HG02798 (cell line): ENCODE data around the gene HELB.

Experiments
- ATAC-seq: cut with Tn5 transposase; IDR thresholded peaks from one replicate; pipeline ENCODE4 v1.9.1; 2021; ENCODE audit warnings: mild to moderate bottlenecking; ENCODE audit not compliant: unreplicated experiment, poor library complexity

HELB gene

DNA sequence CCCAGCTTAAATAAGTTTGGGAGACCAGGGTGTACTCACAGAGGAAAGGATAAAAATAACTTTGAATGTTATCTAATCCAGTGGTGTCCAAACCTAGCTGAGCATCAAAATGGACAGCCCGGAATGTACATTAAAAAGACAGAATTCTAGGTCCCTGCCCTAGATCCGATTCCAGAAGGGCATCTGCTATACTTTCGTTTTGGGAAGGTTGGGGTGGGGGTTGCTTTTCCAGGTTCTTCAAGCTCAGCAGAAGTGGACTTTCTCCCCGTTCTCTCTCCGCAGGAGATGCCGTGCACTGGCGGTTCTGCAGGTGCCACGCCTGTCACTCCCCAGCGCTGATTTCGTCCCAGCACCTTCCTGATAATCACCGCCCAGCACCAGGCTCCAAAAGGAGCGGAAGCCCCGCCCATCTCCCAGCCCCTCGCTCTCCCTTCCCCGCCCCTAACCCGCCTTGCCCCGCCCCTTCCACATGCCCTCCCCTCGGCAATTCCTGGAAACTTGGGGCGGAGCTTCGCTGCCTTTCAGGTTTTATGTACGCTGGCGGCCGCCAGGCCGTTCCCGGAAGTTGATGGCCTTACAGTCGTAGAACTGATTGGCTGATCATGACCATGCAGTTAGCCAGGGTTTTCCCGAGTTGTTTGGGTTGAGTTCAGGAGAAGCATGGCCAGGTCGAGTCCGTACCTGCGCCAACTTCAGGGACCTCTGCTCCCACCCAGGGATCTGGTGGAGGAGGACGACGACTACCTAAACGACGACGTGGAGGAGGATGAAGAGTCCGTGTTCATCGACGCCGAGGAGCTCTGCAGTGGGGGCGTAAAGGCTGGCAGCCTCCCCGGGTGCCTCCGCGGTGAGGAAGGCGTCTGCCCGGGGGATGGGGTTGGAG lies at the start of gene HELB:
TSS of gene HELB (plus strand) at position 550 of the 883 bp plus-strand sequence. CDS start at position 661, 111 bp downstream.
- ATAC-seq: peak; percentile 94

DNA sequence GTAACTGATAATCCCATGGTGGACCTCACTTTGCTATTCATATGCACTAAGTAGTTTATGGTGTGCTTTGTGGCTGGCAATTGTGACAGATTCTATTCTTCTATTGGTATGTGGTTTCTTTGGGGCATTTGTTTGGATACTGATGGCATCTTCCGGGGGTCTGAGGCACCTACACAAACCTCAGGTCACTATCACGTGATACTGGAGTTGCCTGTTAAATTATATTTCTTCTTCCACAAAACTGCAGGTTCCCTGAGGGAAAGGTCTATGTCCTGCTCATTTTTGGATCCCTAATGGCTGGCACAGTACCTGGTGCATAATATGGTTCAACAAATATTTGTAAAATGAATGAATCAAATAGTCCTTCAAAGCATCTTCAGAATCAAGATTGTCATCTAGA lies 49.5 kb upstream of the HELB start:
- ATAC-seq: no peak

GRCh38 chr12:66255737-66256136 lies 46.6 kb upstream of the HELB start:
- ATAC-seq: no peak

GRCh38 chr12:66258011-66258410 lies 44.3 kb upstream of the HELB start:
- no peak for ATAC-seq

GRCh38 chr12:66262737-66263136 lies 39.6 kb upstream of the HELB start:
- no peak for ATAC-seq

DNA sequence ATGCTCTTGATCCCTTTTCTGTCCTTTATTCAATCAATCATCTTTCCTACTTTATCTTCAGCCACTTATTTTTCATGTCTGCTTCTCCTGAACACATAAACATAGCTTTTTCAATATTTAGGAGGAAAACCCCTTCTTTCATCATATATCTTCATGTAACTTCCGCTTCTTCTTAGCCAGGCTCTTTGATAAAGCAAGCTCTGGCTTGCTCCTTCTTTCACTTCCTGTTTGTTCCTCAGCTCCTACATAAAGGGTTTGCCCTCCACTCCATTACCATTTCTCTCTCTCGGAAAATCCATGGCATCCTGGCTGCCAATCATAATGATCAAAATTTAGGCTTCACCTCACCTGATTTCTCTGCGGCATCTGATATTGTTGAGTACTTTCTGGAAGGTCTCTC lies 33.7 kb upstream of the HELB start:
- no peak for ATAC-seq

GRCh38 chr12:66269142-66269541 lies 33.2 kb upstream of the HELB start:
- no peak for ATAC-seq

- ATAC-seq: peak; percentile 55
These were observed 32.4 kb upstream of the HELB start for GRCh38 chr12:66269757-66270383.

DNA sequence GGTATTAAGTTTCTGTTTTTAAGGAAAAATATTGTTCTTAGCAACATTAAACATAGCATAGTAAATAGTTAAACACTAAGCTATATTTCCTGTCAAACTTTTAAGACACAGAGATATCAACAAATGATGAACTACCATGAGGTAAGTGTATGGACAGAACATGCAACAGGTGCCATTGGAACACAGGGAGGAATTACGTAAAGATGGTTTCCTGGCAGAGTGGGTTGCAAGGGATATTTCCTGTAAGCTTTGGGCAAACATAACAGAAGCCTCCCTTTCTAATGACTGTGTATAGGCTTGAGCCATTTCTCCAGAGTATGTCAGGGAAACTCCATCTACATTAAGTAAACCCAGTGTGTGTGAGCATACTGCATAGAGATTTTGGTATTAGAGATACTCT lies 31.7 kb upstream of the HELB start:
- ATAC-seq: no peak

- ATAC-seq: no peak
These were observed 29.6 kb upstream of the HELB start for GRCh38 chr12:66272650-66273049.

DNA sequence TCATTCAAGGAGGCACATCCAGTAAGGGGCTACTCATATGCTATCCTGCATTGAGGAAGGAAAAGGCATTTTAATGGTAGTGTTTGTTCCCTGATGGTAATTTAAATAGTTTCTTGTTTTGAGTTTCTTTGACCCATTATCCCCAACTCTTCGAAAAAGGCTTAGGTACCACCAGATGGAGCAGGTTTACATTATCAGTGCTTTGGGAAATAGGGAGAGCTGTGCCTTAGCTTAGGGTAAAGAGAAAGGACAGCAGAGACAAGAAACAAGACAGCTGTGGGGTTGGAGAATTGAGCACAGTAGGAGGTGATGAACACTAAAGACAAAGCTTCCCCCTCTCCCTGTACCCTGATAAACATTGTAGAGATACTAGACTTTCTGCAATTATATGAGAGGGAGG lies 29.1 kb upstream of the HELB start:
- ATAC-seq: no peak

GRCh38 chr12:66275040-66275439 lies 27.3 kb upstream of the HELB start:
- ATAC-seq: peak; percentile 36

DNA sequence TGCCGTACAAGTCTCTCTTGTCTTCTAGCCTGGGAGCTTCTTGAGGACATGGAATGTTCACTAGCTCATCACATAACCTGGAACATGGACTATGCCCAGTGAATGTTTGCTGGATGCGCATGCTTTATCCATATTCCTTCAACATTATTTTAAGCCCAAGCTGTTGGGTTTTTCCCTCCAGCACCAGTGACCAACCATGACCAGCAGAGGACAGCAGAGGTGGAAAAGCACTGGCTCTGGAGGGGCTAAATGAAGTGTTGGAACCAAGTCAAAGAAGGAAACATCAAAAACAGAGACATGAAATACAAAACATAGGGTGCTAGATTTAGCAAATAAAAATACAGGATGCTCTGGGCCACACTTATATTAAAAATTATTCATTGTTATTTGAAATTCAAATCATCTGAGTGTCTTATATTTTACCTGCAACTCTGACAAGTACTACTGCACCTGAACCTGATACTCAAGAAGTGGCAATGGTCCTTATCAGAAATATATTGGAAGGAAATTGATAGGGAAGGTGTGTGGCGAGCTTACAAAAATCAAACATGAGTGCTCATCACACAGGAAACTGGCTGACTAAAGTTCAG lies 23.1 kb upstream of the HELB start:
- peak; percentile 44 for ATAC-seq

DNA sequence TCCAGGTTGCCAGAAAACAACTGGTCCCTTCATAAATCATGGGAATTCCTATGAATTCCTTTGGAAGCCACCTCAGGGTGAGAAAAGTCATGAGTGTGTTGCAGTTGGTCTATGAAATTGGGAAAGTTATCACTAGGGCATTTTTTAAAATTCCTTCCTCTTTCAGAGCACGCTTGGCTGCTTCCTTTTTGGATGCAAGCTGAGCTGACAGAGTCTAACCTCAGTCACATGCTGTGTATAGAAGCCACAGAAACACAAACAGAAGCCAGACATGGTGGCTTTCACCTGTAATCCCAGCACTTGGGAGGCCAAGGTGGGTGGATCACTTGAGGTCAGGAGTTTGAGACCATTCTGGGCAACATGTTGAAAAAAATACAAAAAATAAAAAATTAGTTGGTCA lies 21.7 kb upstream of the HELB start:
- ATAC-seq: no peak

DNA sequence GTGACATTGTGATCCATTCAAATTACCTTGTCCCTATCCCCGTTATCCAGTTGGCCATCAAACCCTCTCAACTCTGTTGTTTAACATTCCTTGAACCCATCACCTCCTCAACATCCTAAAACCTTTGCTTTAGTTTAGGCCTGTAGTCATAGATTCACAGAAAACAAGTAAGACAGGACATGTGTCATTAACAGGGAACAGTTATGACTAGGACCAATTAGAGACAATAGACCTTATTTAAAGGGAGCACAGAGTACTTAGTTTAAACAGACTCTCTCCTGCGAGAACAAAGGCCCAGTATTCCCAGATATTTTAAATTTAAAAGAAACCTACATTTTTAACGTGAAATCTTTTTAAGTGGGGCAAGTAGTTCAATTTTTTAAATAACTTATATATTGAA lies 20.0 kb upstream of the HELB start:
- no peak for ATAC-seq

- no peak for ATAC-seq
These were observed 15.0 kb upstream of the HELB start for GRCh38 chr12:66287275-66287674.

GRCh38 chr12:66288121-66288520 lies 14.2 kb upstream of the HELB start:
- no peak for ATAC-seq

- ATAC-seq: no peak
These were observed 12.8 kb upstream of the HELB start for GRCh38 chr12:66289485-66289884.

DNA sequence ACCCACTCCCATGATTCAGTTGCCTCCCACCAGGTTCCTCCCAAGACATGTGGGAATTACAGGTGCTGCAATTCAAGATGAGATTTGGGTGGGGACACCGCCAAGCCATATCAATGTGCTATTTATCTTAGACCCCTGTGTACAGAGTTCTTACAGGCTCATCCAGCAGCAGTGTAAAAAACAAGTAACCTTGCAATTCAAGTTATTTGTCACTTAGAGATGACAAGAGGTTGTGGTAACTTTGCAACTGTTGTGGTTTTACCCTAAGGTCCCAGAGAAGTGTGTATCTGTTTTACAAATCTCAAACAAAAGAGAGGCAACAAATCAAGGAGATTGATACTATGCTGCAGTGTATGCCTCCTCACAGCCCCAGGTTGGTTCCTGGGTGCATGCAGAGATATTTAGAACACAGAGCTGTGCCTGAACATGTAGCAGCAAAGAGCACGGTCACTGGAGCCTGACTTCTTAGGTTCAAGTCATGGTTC lies 11.5 kb upstream of the HELB start:
- ATAC-seq: no peak

DNA sequence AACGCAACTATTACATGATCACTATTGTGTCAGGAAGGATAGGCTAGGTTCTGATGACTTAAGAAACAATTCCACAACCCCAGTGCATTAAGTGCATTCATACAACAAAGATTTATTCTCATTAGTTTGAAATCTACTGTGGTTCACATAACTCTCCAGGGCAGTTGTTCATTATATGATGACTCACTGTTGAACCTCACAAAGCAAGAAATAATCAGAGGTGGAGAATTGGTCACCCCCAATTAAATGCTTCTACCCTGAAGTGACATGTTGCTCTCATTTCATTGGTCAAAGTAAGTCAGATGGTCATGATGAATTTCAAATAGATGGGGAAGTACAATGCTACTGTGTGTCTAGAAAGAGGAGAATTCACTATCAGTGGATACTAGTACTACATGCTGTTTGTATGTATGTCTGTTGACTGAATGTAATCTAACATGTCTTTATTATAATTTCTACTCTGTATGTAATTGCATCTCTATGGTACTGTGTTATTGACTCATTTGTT lies 6.1 kb upstream of the HELB start:
- no peak for ATAC-seq

GRCh38 chr12:66297080-66297479 lies 5.2 kb upstream of the HELB start:
- ATAC-seq: no peak
